Activated naive CD4-positive, alpha-beta T cell treated with anti-CD3 and anti-CD28 coated beads, Interleukin-2, amount 10 ng/mL, durations not matched to agents 7 days and 5 days (primary cell): ENCODE data around the gene EXOC4.

ENCODE experiments used
- CTCF ChIA-PET: fragments of 350-600 bp; sonication (Branson Sonifier 250); formaldehyde crosslinking; loops from one replicate; lab custom pipeline; 2021; ENCODE audit warnings: antibody characterized with exemption; lab: Charles Lee
- DNase-seq: peaks from one replicate; pipeline ENCODE4 v3.0.0-alpha.2; 2020
- H3K27ac Mint-ChIP-seq: one replicate; pipeline ENCODE4 v1.8.0; 2021; ENCODE audit warnings: mild to moderate bottlenecking, moderate library complexity, mixed read lengths
- H3K27me3 Mint-ChIP-seq: one replicate; pipeline ENCODE4 v1.8.0; 2021; ENCODE audit warnings: mild to moderate bottlenecking, mixed read lengths
- H3K36me3 Mint-ChIP-seq: one replicate; pipeline ENCODE4 v1.8.0; 2021; ENCODE audit warnings: mixed read lengths
- H3K4me1 Mint-ChIP-seq: one replicate; pipeline ENCODE4 v1.8.0; 2021; ENCODE audit warnings: mixed read lengths
- H3K4me3 Mint-ChIP-seq: one replicate; pipeline ENCODE4 v1.8.0; 2021; ENCODE audit warnings: mild to moderate bottlenecking, moderate library complexity, mixed read lengths
- H3K9me3 Mint-ChIP-seq: one replicate; pipeline ENCODE4 v1.8.0; 2021; ENCODE audit warnings: mixed read lengths

Gene EXOC4

GRCh38 chr7:133697585-133697984 is 444.7 kb downstream of the EXOC4 start:
- CTCF ChIA-PET: interaction anchor here (0.6 kb wide), 1 partner anchor 20 kb away, joined by 4 read pairs; no protein-coding TSS in a partner anchor
- no peaks in the 10 kb centered on the region for H3K27me3 Mint-ChIP-seq
- H3K9me3 Mint-ChIP-seq: no peaks in the 10 kb centered on the region
- no peak overlapping the region for H3K27ac Mint-ChIP-seq
- H3K4me3 Mint-ChIP-seq: no peak overlapping the region
- H3K4me1 Mint-ChIP-seq: no peaks in the 10 kb centered on the region
- no peak for DNase-seq
- peaks cover 3% of the 10 kb centered on the region for H3K36me3 Mint-ChIP-seq

GRCh38 chr7:133698127-133698526 is 445.2 kb downstream of the EXOC4 start:
- CTCF ChIA-PET: interaction anchor here (0.6 kb wide), 1 partner anchor 21 kb away, joined by 4 read pairs; no protein-coding TSS in a partner anchor
- Mint-ChIP-seq H3K27ac (no peak overlapping the region), H3K27me3 (no peaks in the 10 kb centered on the region), H3K9me3 (no peaks in the 10 kb centered on the region), H3K4me3 (no peak overlapping the region), H3K36me3 (peaks cover 3% of the 10 kb centered on the region), H3K4me1 (no peaks in the 10 kb centered on the region)
- no peak for DNase-seq

- Mint-ChIP-seq H3K27me3 (no peaks in the 10 kb centered on the region), H3K9me3 (no peaks in the 10 kb centered on the region), H3K27ac (no peak overlapping the region), H3K4me3 (no peak overlapping the region), H3K36me3 (peaks cover 3% of the 10 kb centered on the region), H3K4me1 (no peaks in the 10 kb centered on the region)
- CTCF ChIA-PET: no interaction called here
- DNase-seq: no peak
These were observed 446.5 kb downstream of the EXOC4 start for GRCh38 chr7:133699386-133699785.

GRCh38 chr7:133702078-133702477 is 449.2 kb downstream of the EXOC4 start:
- no peaks in the 10 kb centered on the region for H3K9me3 Mint-ChIP-seq
- CTCF ChIA-PET: no interaction called here
- no peak overlapping the region for H3K4me3 Mint-ChIP-seq
- H3K27ac Mint-ChIP-seq: no peak overlapping the region
- H3K27me3 Mint-ChIP-seq: no peaks in the 10 kb centered on the region
- DNase-seq: no peak
- H3K4me1 Mint-ChIP-seq: no peaks in the 10 kb centered on the region
- no peaks in the 10 kb centered on the region for H3K36me3 Mint-ChIP-seq

- H3K4me3 Mint-ChIP-seq: no peak overlapping the region
- H3K27ac Mint-ChIP-seq: no peak overlapping the region
- no peak for DNase-seq
- no peaks in the 10 kb centered on the region for H3K27me3 Mint-ChIP-seq
- CTCF ChIA-PET: no interaction called here
- H3K4me1 Mint-ChIP-seq: no peaks in the 10 kb centered on the region
- H3K36me3 Mint-ChIP-seq: no peaks in the 10 kb centered on the region
- no peaks in the 10 kb centered on the region for H3K9me3 Mint-ChIP-seq
These were observed 450.1 kb downstream of the EXOC4 start for GRCh38 chr7:133702960-133703359.

GRCh38 chr7:133703547-133703946 is 450.7 kb downstream of the EXOC4 start:
- CTCF ChIA-PET: no interaction called here
- no peak for DNase-seq
- Mint-ChIP-seq H3K27ac (no peak overlapping the region), H3K27me3 (no peaks in the 10 kb centered on the region), H3K9me3 (no peaks in the 10 kb centered on the region), H3K36me3 (no peaks in the 10 kb centered on the region), H3K4me1 (no peaks in the 10 kb centered on the region), H3K4me3 (no peak overlapping the region)

GRCh38 chr7:133704453-133704852 is 451.6 kb downstream of the EXOC4 start:
- no peak overlapping the region for H3K27ac Mint-ChIP-seq
- no peak for DNase-seq
- CTCF ChIA-PET: no interaction called here
- H3K27me3 Mint-ChIP-seq: no peaks in the 10 kb centered on the region
- no peak overlapping the region for H3K4me3 Mint-ChIP-seq
- no peaks in the 10 kb centered on the region for H3K9me3 Mint-ChIP-seq
- H3K4me1 Mint-ChIP-seq: no peaks in the 10 kb centered on the region
- H3K36me3 Mint-ChIP-seq: no peaks in the 10 kb centered on the region

GRCh38 chr7:133705596-133705995 is 452.7 kb downstream of the EXOC4 start:
- Mint-ChIP-seq H3K27me3 (no peaks in the 10 kb centered on the region), H3K4me1 (no peaks in the 10 kb centered on the region), H3K4me3 (no peak overlapping the region)

GRCh38 chr7:133706016-133706415 is 453.1 kb downstream of the EXOC4 start:
- Mint-ChIP-seq H3K27me3 (no peaks in the 10 kb centered on the region), H3K9me3 (no peaks in the 10 kb centered on the region), H3K4me1 (no peaks in the 10 kb centered on the region), H3K27ac (no peak overlapping the region), H3K4me3 (no peak overlapping the region), H3K36me3 (no peaks in the 10 kb centered on the region)
- DNase-seq: no peak
- CTCF ChIA-PET: no interaction called here

More at GRCh38 chr7:133705596-133705995, 452.7 kb downstream of the EXOC4 start:
- Mint-ChIP-seq H3K9me3 (no peaks in the 10 kb centered on the region), H3K27ac (no peak overlapping the region), H3K36me3 (no peaks in the 10 kb centered on the region)
- CTCF ChIA-PET: no interaction called here
- no peak for DNase-seq

- Mint-ChIP-seq H3K9me3 (no peaks in the 10 kb centered on the region), H3K27ac (no peak overlapping the region), H3K36me3 (no peaks in the 10 kb centered on the region), H3K4me3 (no peak overlapping the region), H3K27me3 (no peaks in the 10 kb centered on the region), H3K4me1 (no peaks in the 10 kb centered on the region)
- CTCF ChIA-PET: no interaction called here
- DNase-seq: no peak
These were observed 456.4 kb downstream of the EXOC4 start for GRCh38 chr7:133709036-133709880.

GRCh38 chr7:133712544-133712943 is 459.7 kb downstream of the EXOC4 start:
- H3K27ac Mint-ChIP-seq: no peak overlapping the region
- H3K36me3 Mint-ChIP-seq: no peaks in the 10 kb centered on the region
- H3K27me3 Mint-ChIP-seq: no peaks in the 10 kb centered on the region
- CTCF ChIA-PET: no interaction called here
- DNase-seq: no peak
- no peak overlapping the region for H3K4me3 Mint-ChIP-seq
- H3K4me1 Mint-ChIP-seq: no peaks in the 10 kb centered on the region
- no peaks in the 10 kb centered on the region for H3K9me3 Mint-ChIP-seq

- Mint-ChIP-seq H3K4me1 (no peaks in the 10 kb centered on the region), H3K4me3 (no peak overlapping the region), H3K27me3 (no peaks in the 10 kb centered on the region), H3K9me3 (peaks cover 2% of the 10 kb centered on the region), H3K36me3 (no peaks in the 10 kb centered on the region), H3K27ac (no peak overlapping the region)
- DNase-seq: no peak
- CTCF ChIA-PET: no interaction called here
These were observed 461.8 kb downstream of the EXOC4 start for GRCh38 chr7:133714654-133715053.

- no peak for DNase-seq
- CTCF ChIA-PET: interaction anchor here (1.4 kb wide), 1 partner anchor 24 kb away, joined by 3 read pairs; no protein-coding TSS in a partner anchor
- H3K36me3 Mint-ChIP-seq: no peaks in the 10 kb centered on the region
- H3K27ac Mint-ChIP-seq: no peak overlapping the region
- no peaks in the 10 kb centered on the region for H3K27me3 Mint-ChIP-seq
- H3K4me3 Mint-ChIP-seq: no peak overlapping the region
- H3K9me3 Mint-ChIP-seq: peaks cover 2% of the 10 kb centered on the region
- H3K4me1 Mint-ChIP-seq: no peaks in the 10 kb centered on the region
These were observed 465.3 kb downstream of the EXOC4 start for GRCh38 chr7:133718131-133718530.

- H3K27ac Mint-ChIP-seq: no peak overlapping the region
- CTCF ChIA-PET: interaction anchor here (0.6 kb wide), 1 partner anchor 93 kb away, joined by 4 read pairs; no protein-coding TSS in a partner anchor
- H3K36me3 Mint-ChIP-seq: no peaks in the 10 kb centered on the region
These were observed 470.2 kb downstream of the EXOC4 start for GRCh38 chr7:133723044-133723443.

GRCh38 chr7:133724148-133724547 is 471.3 kb downstream of the EXOC4 start:
- Mint-ChIP-seq H3K4me3 (no peak overlapping the region), H3K36me3 (no peaks in the 10 kb centered on the region), H3K27me3 (no peaks in the 10 kb centered on the region), H3K27ac (no peak overlapping the region), H3K4me1 (no peaks in the 10 kb centered on the region), H3K9me3 (peaks cover under 1% of the 10 kb centered on the region)
- CTCF ChIA-PET: no interaction called here
- no peak for DNase-seq

More at GRCh38 chr7:133723044-133723443, 470.2 kb downstream of the EXOC4 start:
- H3K9me3 Mint-ChIP-seq: peaks cover 2% of the 10 kb centered on the region
- no peak for DNase-seq
- no peak overlapping the region for H3K4me3 Mint-ChIP-seq
- no peaks in the 10 kb centered on the region for H3K27me3 Mint-ChIP-seq
- H3K4me1 Mint-ChIP-seq: no peaks in the 10 kb centered on the region
